Type B pancreatic cell (in vitro differentiated cells): Measurements from ENCODE around the gene ISM1. TPM values are rescaled to one million over a fixed set of nuclear protein-coding genes. Genes with fewer than 3 reads are reported as not detected.

Experiments
- DNase-seq: peaks from one replicate; pipeline ENCODE4 v3.0.0; 2021; ENCODE audit warnings: mixed read lengths; ENCODE audit not compliant: unreplicated experiment; ENCODE audit errors: extremely low spot score
- H3K27ac Mint-ChIP-seq: 2 replicates; pipeline ENCODE4 v1.8.0; 2021; ENCODE audit warnings: mild to moderate bottlenecking, mixed read lengths
- H3K27me3 Mint-ChIP-seq: 2 replicates; pipeline ENCODE4 v1.8.0; 2021; ENCODE audit warnings: mixed read lengths
- H3K36me3 Mint-ChIP-seq: 2 replicates; pipeline ENCODE4 v1.8.0; 2021; ENCODE audit warnings: mixed read lengths
- H3K4me1 Mint-ChIP-seq: one replicate; pipeline ENCODE4 v1.8.0; 2021; ENCODE audit warnings: mixed read lengths; ENCODE audit not compliant: unreplicated experiment
- H3K4me3 Mint-ChIP-seq: 2 replicates; pipeline ENCODE4 v1.8.0; 2021; ENCODE audit warnings: mild to moderate bottlenecking, mixed read lengths
- H3K9me3 Mint-ChIP-seq: 2 replicates; pipeline ENCODE4 v1.8.0; 2021; ENCODE audit warnings: mixed read lengths
- total RNA-seq: library from RNA; stranded (reverse); gene quantifications from 2 replicates; pipeline ENCODE4 v1.2.1, GENCODE V29; 2021; ENCODE audit warnings: low replicate concordance
- TF ChIP-seq, protein P1 (sequence below): fragments of 200-600 bp; sonication (generic); conservative IDR thresholded peaks from 2 replicates; pipeline ENCODE4 v1.5.0; 2021; ENCODE audit warnings: antibody characterized with exemption, mild to moderate bottlenecking

ISM1 gene
- total RNA-seq, 1 donor from 2014 or later: 9.0 TPM

DNA sequence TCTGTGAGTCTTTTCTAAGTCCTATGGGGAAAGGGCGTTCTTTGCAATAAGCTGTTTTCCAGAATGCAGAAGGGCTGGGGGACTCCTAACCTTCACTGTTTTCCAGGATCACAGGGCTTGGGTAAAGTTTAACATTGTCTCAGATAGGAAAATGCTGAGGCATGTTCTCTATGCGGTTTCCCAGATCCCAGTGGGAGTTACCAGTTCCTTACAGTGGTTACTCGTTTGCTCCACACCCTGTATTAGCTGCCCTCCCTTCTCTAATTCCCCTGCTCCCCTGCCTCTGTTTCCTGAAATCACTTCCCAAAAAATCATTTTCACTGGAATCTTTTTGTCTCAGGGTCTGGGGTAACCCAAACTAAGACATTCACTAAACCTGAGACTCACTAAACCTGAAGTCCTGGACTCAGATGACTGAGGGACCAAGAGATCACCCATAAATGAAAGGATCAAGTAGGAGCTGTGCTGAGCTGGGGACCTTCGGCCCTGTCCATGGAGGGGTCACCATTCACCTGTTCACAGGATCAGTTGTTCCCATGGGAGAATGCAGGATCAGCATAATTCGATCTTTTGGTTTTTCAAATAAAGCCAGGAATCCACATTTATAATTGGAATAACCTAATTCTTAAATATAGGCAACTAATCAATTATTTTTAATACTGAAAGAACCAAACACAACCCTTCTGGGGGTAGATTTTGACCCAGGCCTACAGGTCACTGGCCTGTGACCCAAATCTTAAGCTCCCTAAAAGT, 76.2 kb downstream of the ISM1 start:
- peaks cover 3% of the 10 kb centered on the region for H3K4me1 Mint-ChIP-seq

DNA sequence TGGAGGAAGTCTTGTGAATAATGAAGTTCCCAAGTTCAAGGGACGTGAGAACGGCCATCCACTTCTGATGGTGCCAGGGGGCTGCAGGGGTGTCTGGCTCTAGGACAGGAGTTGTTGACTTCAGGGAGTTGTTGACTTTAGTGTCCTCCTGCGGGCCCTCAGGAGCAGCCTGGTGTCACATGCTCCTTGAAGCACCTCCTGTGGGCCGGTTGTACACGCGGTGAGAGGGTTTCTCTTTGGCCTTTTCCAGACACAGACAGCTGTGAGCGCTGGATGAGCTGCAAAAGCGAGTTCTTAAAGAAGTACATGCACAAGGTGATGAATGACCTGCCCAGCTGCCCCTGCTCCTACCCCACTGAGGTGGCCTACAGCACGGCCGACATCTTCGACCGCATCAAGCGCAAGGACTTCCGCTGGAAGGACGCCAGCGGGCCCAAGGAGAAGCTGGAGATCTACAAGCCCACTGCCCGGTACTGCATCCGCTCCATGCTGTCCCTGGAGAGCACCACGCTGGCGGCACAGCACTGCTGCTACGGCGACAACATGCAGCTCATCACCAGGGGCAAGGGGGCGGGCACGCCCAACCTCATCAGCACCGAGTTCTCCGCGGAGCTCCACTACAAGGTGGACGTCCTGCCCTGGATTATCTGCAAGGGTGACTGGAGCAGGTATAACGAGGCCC, 77.8 kb downstream of the ISM1 start:
- no peak overlapping the region for H3K27ac Mint-ChIP-seq

More for the DNA sequence above, 76.2 kb downstream of the ISM1 start:
- no peak overlapping the region for H3K4me3 Mint-ChIP-seq
- TF ChIP-seq, protein P1, sequence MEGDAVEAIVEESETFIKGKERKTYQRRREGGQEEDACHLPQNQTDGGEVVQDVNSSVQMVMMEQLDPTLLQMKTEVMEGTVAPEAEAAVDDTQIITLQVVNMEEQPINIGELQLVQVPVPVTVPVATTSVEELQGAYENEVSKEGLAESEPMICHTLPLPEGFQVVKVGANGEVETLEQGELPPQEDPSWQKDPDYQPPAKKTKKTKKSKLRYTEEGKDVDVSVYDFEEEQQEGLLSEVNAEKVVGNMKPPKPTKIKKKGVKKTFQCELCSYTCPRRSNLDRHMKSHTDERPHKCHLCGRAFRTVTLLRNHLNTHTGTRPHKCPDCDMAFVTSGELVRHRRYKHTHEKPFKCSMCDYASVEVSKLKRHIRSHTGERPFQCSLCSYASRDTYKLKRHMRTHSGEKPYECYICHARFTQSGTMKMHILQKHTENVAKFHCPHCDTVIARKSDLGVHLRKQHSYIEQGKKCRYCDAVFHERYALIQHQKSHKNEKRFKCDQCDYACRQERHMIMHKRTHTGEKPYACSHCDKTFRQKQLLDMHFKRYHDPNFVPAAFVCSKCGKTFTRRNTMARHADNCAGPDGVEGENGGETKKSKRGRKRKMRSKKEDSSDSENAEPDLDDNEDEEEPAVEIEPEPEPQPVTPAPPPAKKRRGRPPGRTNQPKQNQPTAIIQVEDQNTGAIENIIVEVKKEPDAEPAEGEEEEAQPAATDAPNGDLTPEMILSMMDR: no peak
- no peaks in the 10 kb centered on the region for H3K27me3 Mint-ChIP-seq
- peaks cover 3% of the 10 kb centered on the region for H3K36me3 Mint-ChIP-seq
- H3K9me3 Mint-ChIP-seq: no peaks in the 10 kb centered on the region
- DNase-seq: no peak
- no peak overlapping the region for H3K27ac Mint-ChIP-seq

DNA sequence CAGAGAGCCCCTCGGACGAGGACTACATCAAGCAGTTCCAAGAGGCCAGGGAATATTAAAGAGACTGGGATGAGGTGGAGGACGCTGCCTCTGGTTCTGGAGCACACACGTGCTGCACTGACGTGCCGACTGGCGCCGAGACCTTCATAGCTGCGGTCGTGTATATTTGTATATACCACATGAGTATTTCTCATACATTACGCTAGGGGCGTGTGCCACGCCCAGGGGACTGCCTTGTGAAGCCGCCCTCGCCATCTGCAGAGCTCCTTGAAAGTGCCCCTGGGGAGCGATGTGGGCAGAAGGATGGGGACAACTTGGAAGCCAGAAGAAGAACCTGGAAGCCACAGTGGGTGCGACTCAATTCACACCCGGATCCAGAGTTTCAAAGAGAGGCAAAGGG, 78.3 kb downstream of the ISM1 start:
- no peak for DNase-seq
- Mint-ChIP-seq H3K27me3 (no peaks in the 10 kb centered on the region), H3K4me3 (no peak overlapping the region), H3K9me3 (no peaks in the 10 kb centered on the region), H3K36me3 (peaks cover 3% of the 10 kb centered on the region), H3K4me1 (no peaks in the 10 kb centered on the region), H3K27ac (no peak overlapping the region)
- TF ChIP-seq, protein P1: no peak

More for the DNA sequence above, 77.8 kb downstream of the ISM1 start:
- TF ChIP-seq, protein P1: no peak
- no peaks in the 10 kb centered on the region for H3K9me3 Mint-ChIP-seq
- H3K27me3 Mint-ChIP-seq: no peaks in the 10 kb centered on the region
- H3K4me1 Mint-ChIP-seq: no peaks in the 10 kb centered on the region
- H3K36me3 Mint-ChIP-seq: peaks cover 3% of the 10 kb centered on the region
- no peak for DNase-seq
- H3K4me3 Mint-ChIP-seq: no peak overlapping the region

DNA sequence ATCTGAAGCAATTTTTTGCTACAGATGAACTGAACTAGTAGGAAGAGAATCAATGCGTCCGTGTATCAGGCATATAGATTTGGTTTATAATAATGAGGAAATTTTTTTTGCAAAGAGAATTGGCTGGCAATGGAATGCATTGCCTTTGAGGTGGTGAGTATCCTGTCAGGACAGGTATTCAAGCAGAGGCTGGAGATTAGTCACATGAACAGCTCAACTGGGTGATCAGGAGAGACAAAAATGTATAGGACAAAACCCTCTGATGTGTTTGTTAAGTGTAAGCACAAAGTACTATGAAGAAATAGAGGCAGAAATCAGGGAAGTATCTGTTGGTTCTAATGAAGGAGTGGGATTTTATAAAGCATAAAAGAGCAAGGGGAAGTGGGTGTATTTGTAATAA, 80.5 kb downstream of the ISM1 start:
- TF ChIP-seq, protein P1: no peak
- Mint-ChIP-seq H3K4me3 (no peak overlapping the region), H3K27ac (no peak overlapping the region), H3K36me3 (no peaks in the 10 kb centered on the region), H3K27me3 (no peaks in the 10 kb centered on the region), H3K9me3 (no peaks in the 10 kb centered on the region), H3K4me1 (no peaks in the 10 kb centered on the region)
- no peak for DNase-seq

DNA sequence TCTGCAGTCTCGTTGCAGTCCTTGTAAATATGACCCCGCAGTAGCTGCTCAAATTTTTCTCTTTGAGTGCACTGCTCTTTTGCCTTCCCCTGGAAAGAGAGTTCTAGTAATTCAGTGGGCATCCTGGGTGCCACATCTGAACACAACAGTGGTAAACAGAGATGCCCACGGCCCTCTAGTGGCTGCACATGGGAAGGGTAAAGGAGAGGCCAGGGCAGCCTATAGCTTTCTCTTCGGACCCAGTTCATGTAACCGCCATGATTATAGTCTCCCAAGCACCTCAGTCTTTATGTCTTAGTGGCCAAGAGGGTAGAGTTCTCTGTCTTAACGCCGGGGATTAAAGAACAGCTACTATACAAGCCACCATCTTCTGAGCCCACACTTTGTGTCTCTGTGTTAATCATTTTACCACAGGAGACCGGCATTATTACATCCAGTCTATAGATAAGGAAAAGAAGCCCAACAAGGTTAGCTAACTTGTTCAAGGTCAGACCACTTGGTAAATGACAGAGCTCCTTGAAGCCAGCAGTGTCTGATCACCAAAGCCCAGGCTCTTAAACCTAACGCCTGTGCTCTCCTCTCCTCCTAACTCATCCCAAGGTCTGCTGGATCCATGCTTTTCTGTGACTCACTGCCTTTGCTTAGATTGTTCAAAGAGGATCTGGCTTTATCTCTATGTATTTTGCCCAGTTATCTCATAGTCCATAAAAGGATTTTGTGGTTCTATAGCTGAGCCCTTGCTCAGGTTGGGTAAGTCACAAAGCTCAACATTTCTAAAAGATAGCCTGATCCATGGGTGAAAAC, 81.8 kb downstream of the ISM1 start:
- DNase-seq: no peak
- Mint-ChIP-seq H3K9me3 (no peaks in the 10 kb centered on the region), H3K4me1 (no peaks in the 10 kb centered on the region), H3K4me3 (no peak overlapping the region), H3K27me3 (peaks cover 5% of the 10 kb centered on the region), H3K27ac (no peak overlapping the region), H3K36me3 (no peaks in the 10 kb centered on the region)
- TF ChIP-seq, protein P1: peak; percentile 77
